Measurements from ENCODE around the gene AFMID.
"Not testable (repeated sequence)": the region's sequence is repeated elsewhere in the genome, so short reads cannot be mapped to it uniquely, and the experiment has no call there.

Gene AFMID

GRCh38 chr17:78168903-78169793 lies 18.0 kb upstream of the AFMID start:
- Mint-ChIP-seq H3K9me3 (no peaks in the 10 kb centered on the region), H3K27ac (peak overlapping the region; percentile 99), H3K27me3 (no peaks in the 10 kb centered on the region), H3K36me3 (peaks cover 20% of the 10 kb centered on the region), H3K4me3 (peak overlapping the region; percentile 85), H3K4me1 (peaks cover 48% of the 10 kb centered on the region)
- ATAC-seq (ENCODE audit: low read depth) (peak; percentile 52), DNase-seq (ENCODE audit: low spot score in 2 of 2) (peak; percentile 53 to 65)

GRCh38 chr17:78170692-78171590 lies 16.2 kb upstream of the AFMID start:
- peaks cover 20% of the 10 kb centered on the region for H3K36me3 Mint-ChIP-seq
- no peaks in the 10 kb centered on the region for H3K9me3 Mint-ChIP-seq
- no peaks in the 10 kb centered on the region for H3K27me3 Mint-ChIP-seq
- DNase-seq (ENCODE audit: low spot score in 2 of 2) (no peak), ATAC-seq (ENCODE audit: low read depth) (no peak)
- peak overlapping the region; percentile 85 for H3K4me3 Mint-ChIP-seq
- peaks cover 63% of the 10 kb centered on the region for H3K4me1 Mint-ChIP-seq
- peak overlapping the region; percentile 99 for H3K27ac Mint-ChIP-seq

GRCh38 chr17:78171591-78172248 lies 15.4 kb upstream of the AFMID start:
- ATAC-seq (ENCODE audit: low read depth); H3K27me3 Mint-ChIP-seq; H3K9me3 Mint-ChIP-seq; DNase-seq (ENCODE audit: low spot score in 2 of 2): not testable (repeated sequence)
- Mint-ChIP-seq H3K27ac (peak overlapping the region; percentile 99), H3K36me3 (peaks cover 20% of the 10 kb centered on the region), H3K4me1 (peaks cover 69% of the 10 kb centered on the region), H3K4me3 (peak overlapping the region; percentile 85)

- ATAC-seq (ENCODE audit: low read depth) (peak; percentile 11), DNase-seq (ENCODE audit: low spot score in 2 of 2) (peak in 1 of 2 donors; percentile 47)
- Mint-ChIP-seq H3K4me1 (peaks cover 73% of the 10 kb centered on the region), H3K27ac (peak overlapping the region; percentile 99), H3K9me3 (no peaks in the 10 kb centered on the region), H3K36me3 (peaks cover 20% of the 10 kb centered on the region), H3K27me3 (no peaks in the 10 kb centered on the region), H3K4me3 (peak overlapping the region; percentile 85)
These were observed 14.7 kb upstream of the AFMID start for GRCh38 chr17:78172249-78173051.

- ATAC-seq (ENCODE audit: low read depth) (peak; percentile 46), DNase-seq (ENCODE audit: low spot score in 2 of 2) (peak in 1 of 2 donors; percentile 50)
- Mint-ChIP-seq H3K27me3 (no peaks in the 10 kb centered on the region), H3K27ac (peak overlapping the region; percentile 99), H3K9me3 (no peaks in the 10 kb centered on the region), H3K4me3 (peak overlapping the region; percentile 85), H3K4me1 (peaks cover 73% of the 10 kb centered on the region), H3K36me3 (peaks cover 20% of the 10 kb centered on the region)
These were observed 14.0 kb upstream of the AFMID start for GRCh38 chr17:78173097-78173715.

- no peaks in the 10 kb centered on the region for H3K9me3 Mint-ChIP-seq
- peak in 1 of 2 donors; percentile 51 for DNase-seq (ENCODE audit: low spot score in 2 of 2)
- H3K36me3 Mint-ChIP-seq, result peaks cover 20% of the 10 kb centered on the region
- peak; percentile 26 for ATAC-seq (ENCODE audit: low read depth)
- no peaks in the 10 kb centered on the region for H3K27me3 Mint-ChIP-seq
- H3K27ac Mint-ChIP-seq, result peak overlapping the region; percentile 99
- H3K4me1 Mint-ChIP-seq, result peaks cover 73% of the 10 kb centered on the region
- peak overlapping the region; percentile 85 for H3K4me3 Mint-ChIP-seq
These were observed 12.8 kb upstream of the AFMID start for GRCh38 chr17:78174346-78174869.

- Mint-ChIP-seq H3K4me3 (peak overlapping the region; percentile 50), H3K27me3 (no peaks in the 10 kb centered on the region), H3K4me1 (peaks cover 69% of the 10 kb centered on the region), H3K9me3 (no peaks in the 10 kb centered on the region), H3K36me3 (peaks cover 20% of the 10 kb centered on the region), H3K27ac (peak overlapping the region; percentile 99)
- DNase-seq (ENCODE audit: low spot score in 2 of 2) (no peak), ATAC-seq (ENCODE audit: low read depth) (no peak)
These were observed 12.1 kb upstream of the AFMID start for GRCh38 chr17:78174870-78175642.

- Mint-ChIP-seq H3K4me3 (no peak overlapping the region), H3K36me3 (peaks cover 20% of the 10 kb centered on the region), H3K4me1 (peaks cover 69% of the 10 kb centered on the region), H3K27ac (peak overlapping the region; percentile 47), H3K27me3 (no peaks in the 10 kb centered on the region), H3K9me3 (no peaks in the 10 kb centered on the region)
- DNase-seq (ENCODE audit: low spot score in 2 of 2) (no peak), ATAC-seq (ENCODE audit: low read depth) (no peak)
These were observed 11.6 kb upstream of the AFMID start for GRCh38 chr17:78175643-78175981.

GRCh38 chr17:78176548-78177025 lies 10.6 kb upstream of the AFMID start:
- ATAC-seq (ENCODE audit: low read depth) (peak; percentile 53), DNase-seq (ENCODE audit: low spot score in 2 of 2) (peak; percentile 79 to 89)
- Mint-ChIP-seq H3K9me3 (no peaks in the 10 kb centered on the region), H3K4me1 (peaks cover 61% of the 10 kb centered on the region), H3K27ac (peak overlapping the region; percentile 53), H3K4me3 (no peak overlapping the region), H3K27me3 (no peaks in the 10 kb centered on the region), H3K36me3 (peaks cover 14% of the 10 kb centered on the region)

- Mint-ChIP-seq H3K4me3 (no peak overlapping the region), H3K27me3 (no peaks in the 10 kb centered on the region), H3K27ac (no peak overlapping the region), H3K36me3 (no peaks in the 10 kb centered on the region), H3K9me3 (no peaks in the 10 kb centered on the region), H3K4me1 (peaks cover 36% of the 10 kb centered on the region)
- DNase-seq (ENCODE audit: low spot score in 2 of 2) (no peak), ATAC-seq (ENCODE audit: low read depth) (no peak)
These were observed 7.8 kb upstream of the AFMID start for GRCh38 chr17:78179372-78179771.

- H3K4me3 Mint-ChIP-seq, result peak overlapping the region; percentile 15
- no peak overlapping the region for H3K27ac Mint-ChIP-seq
- peak; percentile 23 for ATAC-seq (ENCODE audit: low read depth)
- no peak for DNase-seq (ENCODE audit: low spot score in 2 of 2)
- no peaks in the 10 kb centered on the region for H3K27me3 Mint-ChIP-seq
- H3K36me3 Mint-ChIP-seq, result no peaks in the 10 kb centered on the region
- H3K4me1 Mint-ChIP-seq, result peaks cover 29% of the 10 kb centered on the region
- no peaks in the 10 kb centered on the region for H3K9me3 Mint-ChIP-seq
These were observed 7.1 kb upstream of the AFMID start for GRCh38 chr17:78180083-78180482.

GRCh38 chr17:78180508-78180907 lies 6.7 kb upstream of the AFMID start:
- ATAC-seq (ENCODE audit: low read depth) (no peak), DNase-seq (ENCODE audit: low spot score in 2 of 2) (no peak)
- H3K4me3 Mint-ChIP-seq, result peak overlapping the region; percentile 15
- no peaks in the 10 kb centered on the region for H3K27me3 Mint-ChIP-seq
- no peaks in the 10 kb centered on the region for H3K9me3 Mint-ChIP-seq
- no peak overlapping the region for H3K27ac Mint-ChIP-seq
- H3K4me1 Mint-ChIP-seq, result peaks cover 25% of the 10 kb centered on the region
- no peaks in the 10 kb centered on the region for H3K36me3 Mint-ChIP-seq
